ENCODE data around the gene USE1. TPM values are rescaled to one million over a fixed set of nuclear protein-coding genes. Genes with fewer than 3 reads are reported as not detected.

USE1 gene
- total and polyA plus RNA-seq, 4 experiments from 2014 or later: 36.5 to 44.3 (median 40.5) TPM

GRCh38 chr19:17235971-17236777, 21.0 kb downstream of the USE1 start:
- H3K9me3 Mint-ChIP-seq: peaks cover 0 to 2% (median 0%) of the 10 kb centered on the region in 8 donors
- H3K4me1 Mint-ChIP-seq: peaks cover 2 to 28% (median 6%) of the 10 kb centered on the region in 4 donors
- H3K4me3 Mint-ChIP-seq: peak overlapping the region in 7 of 8 donors; percentile 22 to 63 (median 39)
- Histone ChIP-seq H3K9me3 (ENCODE audit: control insufficient read depth in 1 of 2, low read length in 2 of 2) (no peaks in the 10 kb centered on the region), H3K36me3 (ENCODE audit: insufficient read depth, low read length) (no peaks in the 10 kb centered on the region), H3K27me3 (ENCODE audit: insufficient read depth, low read length) (no peaks in the 10 kb centered on the region), H3K4me1 (ENCODE audit: insufficient read depth, low read length) (peaks cover 20% of the 10 kb centered on the region), H3K27ac (ENCODE audit: low read depth, low read length) (no peak overlapping the region), H3K4me3 (ENCODE audit: low read length in 2 of 2) (peak overlapping the region in 1 of 2 donors; percentile 69)
- intact Hi-C loops (cut with micrococcal nuclease): loop anchor here (1.0 to 2.0 kb wide), 6 partner anchors 10 to 169 kb away; partner anchors contain the start of genes HAUS8, MYO9B, OCEL1 and USE1
- H3K27ac Mint-ChIP-seq: no peak overlapping the region
- DNase-seq: no peak
- ChIA-PET CTCF (ENCODE audit: partially characterized antibody) (interaction anchor here (0.9 to 3.0 kb wide), 18 partner anchors 10 to 463 kb away, joined by 3 to 20 read pairs (median 4); partner anchors contain the start of genes OCEL1 and USE1), POLR2A (ENCODE audit: partially characterized antibody) (interaction anchor here (0.5 to 4.1 kb wide), 15 partner anchors 9 to 161 kb away, joined by 3 to 53 read pairs (median 9); partner anchors contain the start of genes BABAM1, HAUS8, MYO9B and NR2F6)
- H3K27me3 Mint-ChIP-seq: no peaks in the 10 kb centered on the region
- peaks cover 0 to 8% of the 10 kb centered on the region in 2 donors for H3K36me3 Mint-ChIP-seq

GRCh38 chr19:17236811-17237543, 21.8 kb downstream of the USE1 start:
- POLR2A ChIA-PET (ENCODE audit: partially characterized antibody): interaction anchor here (0.5 to 4.1 kb wide), 4 partner anchors 10 to 62 kb away, joined by 3 to 53 read pairs (median 28); partner anchors contain the start of genes OCEL1 and USE1
- peak overlapping the region in 4 of 8 donors; percentile 33 to 54 (median 46) for H3K4me3 Mint-ChIP-seq

GRCh38 chr19:17237747-17238706, 22.9 kb downstream of the USE1 start:
- H3K27me3 Mint-ChIP-seq: no peaks in the 10 kb centered on the region
- H3K9me3 Mint-ChIP-seq: peaks cover 0 to 2% (median 0%) of the 10 kb centered on the region in 8 donors
- POLR2A ChIA-PET (ENCODE audit: partially characterized antibody): interaction anchor here (3.9 to 4.1 kb wide), 2 partner anchors 11 to 23 kb away, joined by 51 to 53 read pairs; partner anchors contain the start of genes OCEL1 and USE1

More at GRCh38 chr19:17236811-17237543, 21.8 kb downstream of the USE1 start:
- intact Hi-C loops (cut with micrococcal nuclease): no loop called here
- DNase-seq: no peak
- Mint-ChIP-seq H3K9me3 (peaks cover 0 to 2% (median 0%) of the 10 kb centered on the region in 8 donors), H3K36me3 (peaks cover 0 to 5% of the 10 kb centered on the region in 2 donors), H3K27ac (peak overlapping the region in 5 of 7 donors; percentile 22 to 70 (median 35)), H3K4me1 (peaks cover 2 to 28% (median 6%) of the 10 kb centered on the region in 4 donors), H3K27me3 (no peaks in the 10 kb centered on the region)
- no peaks in the 10 kb centered on the region for H3K9me3 ChIP-seq (ENCODE audit: control insufficient read depth in 1 of 2, low read length in 2 of 2)
- no peaks in the 10 kb centered on the region for H3K27me3 ChIP-seq (ENCODE audit: insufficient read depth, low read length)
- H3K4me1 ChIP-seq (ENCODE audit: insufficient read depth, low read length): peaks cover 20% of the 10 kb centered on the region
- CTCF ChIA-PET (ENCODE audit: partially characterized antibody): interaction anchor here (0.8 to 3.0 kb wide), 6 partner anchors 11 to 169 kb away, joined by 3 to 20 read pairs (median 8); partner anchors contain the start of genes ANKLE1 and OCEL1
- no peak overlapping the region for H3K27ac ChIP-seq (ENCODE audit: low read depth, low read length)
- no peaks in the 10 kb centered on the region for H3K36me3 ChIP-seq (ENCODE audit: insufficient read depth, low read length)
- no peak overlapping the region for H3K4me3 ChIP-seq (ENCODE audit: low read length in 2 of 2)

GRCh38 chr19:17240062-17240752, 25.1 kb downstream of the USE1 start:
- Mint-ChIP-seq H3K27ac (peak overlapping the region in 1 of 7 donors; percentile 21), H3K36me3 (no peaks in the 10 kb centered on the region), H3K9me3 (peaks cover 0 to 2% (median 0%) of the 10 kb centered on the region in 8 donors), H3K4me1 (peaks cover 0 to 2% (median 0%) of the 10 kb centered on the region in 4 donors), H3K4me3 (no peak overlapping the region), H3K27me3 (no peaks in the 10 kb centered on the region)
- Histone ChIP-seq H3K27me3 (ENCODE audit: insufficient read depth, low read length) (no peaks in the 10 kb centered on the region), H3K27ac (ENCODE audit: low read depth, low read length) (no peak overlapping the region), H3K9me3 (ENCODE audit: control insufficient read depth in 1 of 2, low read length in 2 of 2) (no peaks in the 10 kb centered on the region), H3K4me1 (ENCODE audit: insufficient read depth, low read length) (peaks cover 8% of the 10 kb centered on the region), H3K36me3 (ENCODE audit: insufficient read depth, low read length) (no peaks in the 10 kb centered on the region), H3K4me3 (ENCODE audit: low read length in 2 of 2) (no peak overlapping the region)
- ChIA-PET POLR2A (ENCODE audit: partially characterized antibody) (interaction anchor here (0.8 to 1.6 kb wide), 3 partner anchors 14 to 27 kb away, joined by 3 to 6 read pairs (median 3); partner anchors contain the start of genes OCEL1 and USE1), CTCF (ENCODE audit: partially characterized antibody) (no interaction called here)
- no peak for DNase-seq
- intact Hi-C loops (cut with micrococcal nuclease): no loop called here

More at GRCh38 chr19:17237747-17238706, 22.9 kb downstream of the USE1 start:
- no peaks in the 10 kb centered on the region for H3K27me3 ChIP-seq (ENCODE audit: insufficient read depth, low read length)
- Mint-ChIP-seq H3K4me1 (peaks cover 2 to 20% (median 7%) of the 10 kb centered on the region in 4 donors), H3K36me3 (no peaks in the 10 kb centered on the region), H3K27ac (peak overlapping the region in 1 of 7 donors; percentile 70), H3K4me3 (peak overlapping the region in 3 of 8 donors; percentile 21 to 49 (median 39))
- H3K36me3 ChIP-seq (ENCODE audit: insufficient read depth, low read length): no peaks in the 10 kb centered on the region
- H3K9me3 ChIP-seq (ENCODE audit: control insufficient read depth in 1 of 2, low read length in 2 of 2): no peaks in the 10 kb centered on the region
- no peak for DNase-seq
- H3K4me3 ChIP-seq (ENCODE audit: low read length in 2 of 2): no peak overlapping the region
- intact Hi-C loops (cut with micrococcal nuclease): no loop called here
- CTCF ChIA-PET (ENCODE audit: partially characterized antibody): interaction anchor here (0.8 to 1.4 kb wide), 4 partner anchors 12 to 112 kb away, joined by 3 read pairs; partner anchors contain the start of gene ANKLE1
- no peak overlapping the region for H3K27ac ChIP-seq (ENCODE audit: low read depth, low read length)
- H3K4me1 ChIP-seq (ENCODE audit: insufficient read depth, low read length): peaks cover 20% of the 10 kb centered on the region

- H3K4me3 Mint-ChIP-seq: no peak overlapping the region
- Histone ChIP-seq H3K4me3 (ENCODE audit: low read length in 2 of 2) (no peak overlapping the region), H3K36me3 (ENCODE audit: insufficient read depth, low read length) (no peaks in the 10 kb centered on the region), H3K27me3 (ENCODE audit: insufficient read depth, low read length) (no peaks in the 10 kb centered on the region), H3K9me3 (ENCODE audit: control insufficient read depth in 1 of 2, low read length in 2 of 2) (no peaks in the 10 kb centered on the region), H3K4me1 (ENCODE audit: insufficient read depth, low read length) (peaks cover 5% of the 10 kb centered on the region), H3K27ac (ENCODE audit: low read depth, low read length) (no peak overlapping the region)
- peaks cover 0 to 2% (median 0%) of the 10 kb centered on the region in 4 donors for H3K4me1 Mint-ChIP-seq
- ChIA-PET CTCF (ENCODE audit: partially characterized antibody) (interaction anchor here (1.2 kb wide), 1 partner anchor 19 kb away, joined by 3 read pairs; no protein-coding TSS in a partner anchor), POLR2A (ENCODE audit: partially characterized antibody) (interaction anchor here (0.9 to 1.6 kb wide), 3 partner anchors 15 to 26 kb away, joined by 3 to 8 read pairs (median 6); partner anchors contain the start of genes OCEL1 and USE1)
- no peaks in the 10 kb centered on the region for H3K36me3 Mint-ChIP-seq
- H3K27ac Mint-ChIP-seq: peak overlapping the region in 5 of 7 donors; percentile 6 to 78 (median 42)
- H3K9me3 Mint-ChIP-seq: peaks cover 0 to 2% (median 0%) of the 10 kb centered on the region in 8 donors
- DNase-seq: no peak
- intact Hi-C loops (cut with micrococcal nuclease): no loop called here
- no peaks in the 10 kb centered on the region for H3K27me3 Mint-ChIP-seq
These were observed 25.8 kb downstream of the USE1 start for GRCh38 chr19:17240826-17241399.

Data from CD4-positive, alpha-beta memory T cell (primary cell).